Measurements from ENCODE around the gene CRLF2. TPM values are rescaled to one million over a fixed set of nuclear protein-coding genes. Genes with fewer than 3 reads are reported as not detected.

Gene CRLF2
- total RNA-seq, 1 experiment from 2014 or later = not detected

DNA sequence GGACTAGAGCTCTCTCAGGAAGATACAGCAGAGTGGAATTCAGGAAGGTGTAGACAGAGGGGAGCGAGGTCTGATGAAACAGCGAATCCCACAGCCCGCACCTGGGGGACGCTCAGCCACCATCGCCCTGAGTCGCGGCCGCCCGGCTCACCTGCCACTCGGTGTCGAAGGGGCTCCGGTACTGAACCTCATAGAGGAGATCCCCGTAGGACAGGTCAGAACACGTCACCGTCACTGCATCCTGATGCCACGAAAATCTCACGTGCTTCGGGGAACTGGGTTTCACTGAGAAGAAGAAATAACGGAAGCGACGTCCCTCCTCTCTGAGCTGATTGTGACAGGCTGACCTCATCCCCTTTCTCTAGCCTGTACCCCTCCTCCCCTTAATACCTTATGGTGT, 10.2 kb downstream of the CRLF2 start:
- no peak overlapping the region for H3K4me3 Mint-ChIP-seq
- POLR2A ChIA-PET = no interaction called here
- ATAC-seq (no peak), DNase-seq (ENCODE audit: low spot score) (no peak)
- peaks cover 7% of the 10 kb centered on the region; the same call in 1 of the 2 replicates for H3K4me1 Mint-ChIP-seq
- H3K27me3 Mint-ChIP-seq (ENCODE audit: low read depth) = no peaks in the 10 kb centered on the region
- TF ChIP-seq, protein P1, sequence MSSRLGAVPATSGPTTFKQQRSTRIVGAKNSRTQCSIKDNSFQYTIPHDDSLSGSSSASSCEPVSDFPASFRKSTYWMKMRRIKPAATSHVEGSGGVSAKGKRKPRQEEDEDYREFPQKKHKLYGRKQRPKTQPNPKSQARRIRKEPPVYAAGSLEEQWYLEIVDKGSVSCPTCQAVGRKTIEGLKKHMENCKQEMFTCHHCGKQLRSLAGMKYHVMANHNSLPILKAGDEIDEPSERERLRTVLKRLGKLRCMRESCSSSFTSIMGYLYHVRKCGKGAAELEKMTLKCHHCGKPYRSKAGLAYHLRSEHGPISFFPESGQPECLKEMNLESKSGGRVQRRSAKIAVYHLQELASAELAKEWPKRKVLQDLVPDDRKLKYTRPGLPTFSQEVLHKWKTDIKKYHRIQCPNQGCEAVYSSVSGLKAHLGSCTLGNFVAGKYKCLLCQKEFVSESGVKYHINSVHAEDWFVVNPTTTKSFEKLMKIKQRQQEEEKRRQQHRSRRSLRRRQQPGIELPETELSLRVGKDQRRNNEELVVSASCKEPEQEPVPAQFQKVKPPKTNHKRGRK (CRISPR knock-in tag; IDR thresholded peaks at IDR 0.05; ENCODE audit: borderline replicate concordance) = no peak
- no peak for TF ChIP-seq SMAD4 (CRISPR knock-in tag; IDR thresholded peaks at IDR 0.05)
- TF ChIP-seq, protein P2, sequence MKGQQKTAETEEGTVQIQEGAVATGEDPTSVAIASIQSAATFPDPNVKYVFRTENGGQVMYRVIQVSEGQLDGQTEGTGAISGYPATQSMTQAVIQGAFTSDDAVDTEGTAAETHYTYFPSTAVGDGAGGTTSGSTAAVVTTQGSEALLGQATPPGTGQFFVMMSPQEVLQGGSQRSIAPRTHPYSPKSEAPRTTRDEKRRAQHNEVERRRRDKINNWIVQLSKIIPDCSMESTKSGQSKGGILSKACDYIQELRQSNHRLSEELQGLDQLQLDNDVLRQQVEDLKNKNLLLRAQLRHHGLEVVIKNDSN (CRISPR knock-in tag; IDR thresholded peaks at IDR 0.05) = no peak
- TF ChIP-seq, protein P3, sequence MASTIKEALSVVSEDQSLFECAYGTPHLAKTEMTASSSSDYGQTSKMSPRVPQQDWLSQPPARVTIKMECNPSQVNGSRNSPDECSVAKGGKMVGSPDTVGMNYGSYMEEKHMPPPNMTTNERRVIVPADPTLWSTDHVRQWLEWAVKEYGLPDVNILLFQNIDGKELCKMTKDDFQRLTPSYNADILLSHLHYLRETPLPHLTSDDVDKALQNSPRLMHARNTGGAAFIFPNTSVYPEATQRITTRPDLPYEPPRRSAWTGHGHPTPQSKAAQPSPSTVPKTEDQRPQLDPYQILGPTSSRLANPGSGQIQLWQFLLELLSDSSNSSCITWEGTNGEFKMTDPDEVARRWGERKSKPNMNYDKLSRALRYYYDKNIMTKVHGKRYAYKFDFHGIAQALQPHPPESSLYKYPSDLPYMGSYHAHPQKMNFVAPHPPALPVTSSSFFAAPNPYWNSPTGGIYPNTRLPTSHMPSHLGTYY (CRISPR knock-in tag; IDR thresholded peaks at IDR 0.05) = no peak
- no peak for TF ChIP-seq NR3C1 (CRISPR knock-in tag; conservative IDR thresholded peaks at IDR 0.05; ENCODE audit: low read depth)
- TF ChIP-seq, protein P4, sequence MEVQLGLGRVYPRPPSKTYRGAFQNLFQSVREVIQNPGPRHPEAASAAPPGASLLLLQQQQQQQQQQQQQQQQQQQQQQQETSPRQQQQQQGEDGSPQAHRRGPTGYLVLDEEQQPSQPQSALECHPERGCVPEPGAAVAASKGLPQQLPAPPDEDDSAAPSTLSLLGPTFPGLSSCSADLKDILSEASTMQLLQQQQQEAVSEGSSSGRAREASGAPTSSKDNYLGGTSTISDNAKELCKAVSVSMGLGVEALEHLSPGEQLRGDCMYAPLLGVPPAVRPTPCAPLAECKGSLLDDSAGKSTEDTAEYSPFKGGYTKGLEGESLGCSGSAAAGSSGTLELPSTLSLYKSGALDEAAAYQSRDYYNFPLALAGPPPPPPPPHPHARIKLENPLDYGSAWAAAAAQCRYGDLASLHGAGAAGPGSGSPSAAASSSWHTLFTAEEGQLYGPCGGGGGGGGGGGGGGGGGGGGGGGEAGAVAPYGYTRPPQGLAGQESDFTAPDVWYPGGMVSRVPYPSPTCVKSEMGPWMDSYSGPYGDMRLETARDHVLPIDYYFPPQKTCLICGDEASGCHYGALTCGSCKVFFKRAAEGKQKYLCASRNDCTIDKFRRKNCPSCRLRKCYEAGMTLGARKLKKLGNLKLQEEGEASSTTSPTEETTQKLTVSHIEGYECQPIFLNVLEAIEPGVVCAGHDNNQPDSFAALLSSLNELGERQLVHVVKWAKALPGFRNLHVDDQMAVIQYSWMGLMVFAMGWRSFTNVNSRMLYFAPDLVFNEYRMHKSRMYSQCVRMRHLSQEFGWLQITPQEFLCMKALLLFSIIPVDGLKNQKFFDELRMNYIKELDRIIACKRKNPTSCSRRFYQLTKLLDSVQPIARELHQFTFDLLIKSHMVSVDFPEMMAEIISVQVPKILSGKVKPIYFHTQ (CRISPR knock-in tag; IDR thresholded peaks at IDR 0.05) = no peak
- no peak for TF ChIP-seq TP53 (CRISPR knock-in tag; IDR thresholded peaks at IDR 0.05)
- TF ChIP-seq NFATC4 (CRISPR knock-in tag; IDR thresholded peaks at IDR 0.05) = no peak
- no peak for TF ChIP-seq PRRX2 (CRISPR knock-in tag; IDR thresholded peaks at IDR 0.05)
- TF ChIP-seq ZNF219 (CRISPR knock-in tag; IDR thresholded peaks at IDR 0.05; ENCODE audit: borderline replicate concordance) = no peak
- TF ChIP-seq MYBL2 (CRISPR knock-in tag; IDR thresholded peaks at IDR 0.05) = no peak
- no peak for TF ChIP-seq FOXP1 (CRISPR knock-in tag; IDR thresholded peaks at IDR 0.05; ENCODE audit: borderline replicate concordance)
- CTCF ChIA-PET = no interaction called here
- no peak overlapping the region for H3K27ac Mint-ChIP-seq
- H3K36me3 Mint-ChIP-seq = no peaks in the 10 kb centered on the region
- H3K9me3 Mint-ChIP-seq = peaks cover 3% of the 10 kb centered on the region; the same call in 1 of the 2 replicates

DNA sequence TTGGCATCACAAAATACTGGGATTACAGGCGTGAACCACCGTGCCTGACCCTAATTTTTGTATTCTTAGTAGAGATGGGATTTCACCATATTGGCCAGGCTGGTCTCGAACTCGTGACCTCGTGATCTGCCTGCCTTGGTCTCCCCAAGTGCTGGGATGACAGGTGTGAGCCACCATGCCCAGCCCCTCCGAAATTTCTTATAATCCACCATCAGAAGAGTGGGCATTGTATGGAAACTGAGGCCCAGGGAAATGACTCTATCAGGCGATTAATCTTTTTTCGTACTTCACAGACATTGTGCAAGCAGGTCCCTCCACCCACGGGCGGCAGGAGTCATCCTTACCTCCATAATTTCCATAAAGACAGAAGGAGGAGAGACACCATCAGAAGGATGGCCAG, 16.0 kb downstream of the CRLF2 start:
- Mint-ChIP-seq H3K9me3 (peaks cover 3% of the 10 kb centered on the region), H3K4me1 (no peaks in the 10 kb centered on the region), H3K27ac (no peak overlapping the region), H3K4me3 (no peak overlapping the region), H3K27me3 (ENCODE audit: low read depth) (no peaks in the 10 kb centered on the region; the same call in 1 of the 2 replicates), H3K36me3 (no peaks in the 10 kb centered on the region)
- no peak for DNase-seq (ENCODE audit: low spot score)
- ATAC-seq = no peak
- POLR2A ChIA-PET = no interaction called here
- CTCF ChIA-PET = no interaction called here
- TF ChIP-seq, protein P5, sequence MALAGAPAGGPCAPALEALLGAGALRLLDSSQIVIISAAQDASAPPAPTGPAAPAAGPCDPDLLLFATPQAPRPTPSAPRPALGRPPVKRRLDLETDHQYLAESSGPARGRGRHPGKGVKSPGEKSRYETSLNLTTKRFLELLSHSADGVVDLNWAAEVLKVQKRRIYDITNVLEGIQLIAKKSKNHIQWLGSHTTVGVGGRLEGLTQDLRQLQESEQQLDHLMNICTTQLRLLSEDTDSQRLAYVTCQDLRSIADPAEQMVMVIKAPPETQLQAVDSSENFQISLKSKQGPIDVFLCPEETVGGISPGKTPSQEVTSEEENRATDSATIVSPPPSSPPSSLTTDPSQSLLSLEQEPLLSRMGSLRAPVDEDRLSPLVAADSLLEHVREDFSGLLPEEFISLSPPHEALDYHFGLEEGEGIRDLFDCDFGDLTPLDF (CRISPR knock-in tag; IDR thresholded peaks at IDR 0.05) = no peak
- TF ChIP-seq, protein P2 (CRISPR knock-in tag; IDR thresholded peaks at IDR 0.05) = no peak
- TF ChIP-seq ZNF263 (CRISPR knock-in tag; IDR thresholded peaks at IDR 0.05; ENCODE audit: low read depth) (no peak), JUN (CRISPR knock-in tag; IDR thresholded peaks at IDR 0.05) (no peak), HMGA2 (CRISPR knock-in tag; IDR thresholded peaks at IDR 0.05) (no peak), GABPB1 (CRISPR knock-in tag; IDR thresholded peaks at IDR 0.05) (no peak), RORB (CRISPR knock-in tag; IDR thresholded peaks at IDR 0.05) (no peak), CREB1 (CRISPR knock-in tag; IDR thresholded peaks at IDR 0.05) (no peak)
- TF ChIP-seq, protein P6, sequence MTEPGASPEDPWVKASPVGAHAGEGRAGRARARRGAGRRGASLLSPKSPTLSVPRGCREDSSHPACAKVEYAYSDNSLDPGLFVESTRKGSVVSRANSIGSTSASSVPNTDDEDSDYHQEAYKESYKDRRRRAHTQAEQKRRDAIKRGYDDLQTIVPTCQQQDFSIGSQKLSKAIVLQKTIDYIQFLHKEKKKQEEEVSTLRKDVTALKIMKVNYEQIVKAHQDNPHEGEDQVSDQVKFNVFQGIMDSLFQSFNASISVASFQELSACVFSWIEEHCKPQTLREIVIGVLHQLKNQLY (CRISPR knock-in tag; IDR thresholded peaks at IDR 0.05) = no peak
- TF ChIP-seq, protein P7, sequence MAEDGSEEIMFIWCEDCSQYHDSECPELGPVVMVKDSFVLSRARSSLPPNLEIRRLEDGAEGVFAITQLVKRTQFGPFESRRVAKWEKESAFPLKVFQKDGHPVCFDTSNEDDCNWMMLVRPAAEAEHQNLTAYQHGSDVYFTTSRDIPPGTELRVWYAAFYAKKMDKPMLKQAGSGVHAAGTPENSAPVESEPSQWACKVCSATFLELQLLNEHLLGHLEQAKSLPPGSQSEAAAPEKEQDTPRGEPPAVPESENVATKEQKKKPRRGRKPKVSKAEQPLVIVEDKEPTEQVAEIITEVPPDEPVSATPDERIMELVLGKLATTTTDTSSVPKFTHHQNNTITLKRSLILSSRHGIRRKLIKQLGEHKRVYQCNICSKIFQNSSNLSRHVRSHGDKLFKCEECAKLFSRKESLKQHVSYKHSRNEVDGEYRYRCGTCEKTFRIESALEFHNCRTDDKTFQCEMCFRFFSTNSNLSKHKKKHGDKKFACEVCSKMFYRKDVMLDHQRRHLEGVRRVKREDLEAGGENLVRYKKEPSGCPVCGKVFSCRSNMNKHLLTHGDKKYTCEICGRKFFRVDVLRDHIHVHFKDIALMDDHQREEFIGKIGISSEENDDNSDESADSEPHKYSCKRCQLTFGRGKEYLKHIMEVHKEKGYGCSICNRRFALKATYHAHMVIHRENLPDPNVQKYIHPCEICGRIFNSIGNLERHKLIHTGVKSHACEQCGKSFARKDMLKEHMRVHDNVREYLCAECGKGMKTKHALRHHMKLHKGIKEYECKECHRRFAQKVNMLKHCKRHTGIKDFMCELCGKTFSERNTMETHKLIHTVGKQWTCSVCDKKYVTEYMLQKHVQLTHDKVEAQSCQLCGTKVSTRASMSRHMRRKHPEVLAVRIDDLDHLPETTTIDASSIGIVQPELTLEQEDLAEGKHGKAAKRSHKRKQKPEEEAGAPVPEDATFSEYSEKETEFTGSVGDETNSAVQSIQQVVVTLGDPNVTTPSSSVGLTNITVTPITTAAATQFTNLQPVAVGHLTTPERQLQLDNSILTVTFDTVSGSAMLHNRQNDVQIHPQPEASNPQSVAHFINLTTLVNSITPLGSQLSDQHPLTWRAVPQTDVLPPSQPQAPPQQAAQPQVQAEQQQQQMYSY (CRISPR knock-in tag; IDR thresholded peaks at IDR 0.05) = no peak
- TF ChIP-seq, protein P8, sequence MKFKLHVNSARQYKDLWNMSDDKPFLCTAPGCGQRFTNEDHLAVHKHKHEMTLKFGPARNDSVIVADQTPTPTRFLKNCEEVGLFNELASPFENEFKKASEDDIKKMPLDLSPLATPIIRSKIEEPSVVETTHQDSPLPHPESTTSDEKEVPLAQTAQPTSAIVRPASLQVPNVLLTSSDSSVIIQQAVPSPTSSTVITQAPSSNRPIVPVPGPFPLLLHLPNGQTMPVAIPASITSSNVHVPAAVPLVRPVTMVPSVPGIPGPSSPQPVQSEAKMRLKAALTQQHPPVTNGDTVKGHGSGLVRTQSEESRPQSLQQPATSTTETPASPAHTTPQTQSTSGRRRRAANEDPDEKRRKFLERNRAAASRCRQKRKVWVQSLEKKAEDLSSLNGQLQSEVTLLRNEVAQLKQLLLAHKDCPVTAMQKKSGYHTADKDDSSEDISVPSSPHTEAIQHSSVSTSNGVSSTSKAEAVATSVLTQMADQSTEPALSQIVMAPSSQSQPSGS (CRISPR knock-in tag; IDR thresholded peaks at IDR 0.05; ENCODE audit: borderline replicate concordance, low read depth) = no peak
